Spinal cord (tissue), 10 donors: Measurements from ENCODE around the gene UPK1B. TPM values are rescaled to one million over a fixed set of nuclear protein-coding genes. Genes with fewer than 3 reads are reported as not detected.
A peak's percentile ranks its signal among the peaks of the same experiment; 100 is the strongest.

ENCODE experiments used
- DNase-seq, 6 donors: peaks; one replicate each; pipeline versions ENCODE4 v3.0.0 to v3.0.0-alpha.2; 2013 to 2015; ENCODE audit warnings: low spot score in 6 of 6, low read depth in 4 of 6
- H3K27ac ChIP-seq: one replicate; pipeline ENCODE4 v1.5.1; 2013; ENCODE audit warnings: low read depth, low read length, control low read depth
- H3K27me3 ChIP-seq: one replicate; pipeline ENCODE4 v1.6.1; 2013; ENCODE audit warnings: low read length; ENCODE audit not compliant: control insufficient read depth, insufficient read depth
- H3K36me3 ChIP-seq: one replicate; pipeline ENCODE4 v1.6.1; 2013; ENCODE audit warnings: low read length; ENCODE audit not compliant: control insufficient read depth, insufficient read depth
- H3K4me1 ChIP-seq: one replicate; pipeline ENCODE4 v1.6.1; 2013; ENCODE audit warnings: low read length; ENCODE audit not compliant: control insufficient read depth, insufficient read depth
- H3K4me3 ChIP-seq: one replicate; pipeline ENCODE4 v1.5.1; 2013; ENCODE audit warnings: low read depth, low read length, control low read depth
- H3K9me3 ChIP-seq: one replicate; pipeline ENCODE4 v1.6.1; 2013; ENCODE audit warnings: low read length; ENCODE audit not compliant: control insufficient read depth, insufficient read depth
- WGBS: methylation state at CpG from one replicate; pipeline ENCODE4 v1.1.5; 2013; ENCODE audit warnings: missing lambda C conversion rate; ENCODE audit not compliant: insufficient coverage; 5-methylcytosine and 5-hydroxymethylcytosine counted together
- polyA plus RNA-seq, 2 donors: library from polyadenylated mRNA; unstranded; fragments of 120-200 nt; gene quantifications; one replicate each; pipeline ENCODE4 v1.2.1, GENCODE V29; 2013; ENCODE audit not compliant: insufficient read length in 2 of 2
- total RNA-seq, 2 donors: library from RNA; depleted of rRNA in 1 of 2; stranded (reverse); fragments of 120-200 nt in 1 of 2; fragments of >200 nt in 1 of 2; gene quantifications; one replicate each; pipeline versions ENCODE4 v1.2.3 to v1.2.4, GENCODE V29; 2013 to 2014
- donor health status: healthy.

The UPK1B gene
- total and polyA plus RNA-seq, 4 donors, result 0.36 to 11.7 (median 2.6) TPM

DNA sequence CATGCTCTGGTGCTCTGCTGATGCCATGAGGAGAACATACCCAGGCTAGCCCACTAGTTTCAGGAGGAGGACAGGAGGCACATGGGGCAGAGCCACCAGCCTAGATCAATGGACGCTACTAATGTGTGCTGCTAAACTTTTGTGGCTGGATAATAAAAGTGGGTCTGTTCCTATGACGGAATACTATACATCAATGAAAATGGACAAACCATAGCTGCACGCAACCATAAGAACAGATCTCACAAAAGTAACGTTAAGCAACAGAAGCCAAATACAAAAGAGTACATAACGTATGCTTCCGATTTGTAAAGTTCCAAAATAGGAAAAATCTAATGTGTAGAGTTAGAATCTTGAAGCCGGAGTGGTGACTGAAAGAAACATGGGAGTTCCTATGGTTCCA, 55.8 kb downstream of the UPK1B start:
- no peak for DNase-seq
- no peaks in the 10 kb centered on the region for H3K4me1 ChIP-seq
- H3K4me3 ChIP-seq, result no peak overlapping the region
- H3K36me3 ChIP-seq, result peaks cover 17% of the 10 kb centered on the region
- no peaks in the 10 kb centered on the region for H3K27me3 ChIP-seq
- H3K27ac ChIP-seq, result no peak overlapping the region
- WGBS, result no CpG with 5 or more reads among the region's 7 CpGs
- H3K9me3 ChIP-seq, result no peaks in the 10 kb centered on the region

DNA sequence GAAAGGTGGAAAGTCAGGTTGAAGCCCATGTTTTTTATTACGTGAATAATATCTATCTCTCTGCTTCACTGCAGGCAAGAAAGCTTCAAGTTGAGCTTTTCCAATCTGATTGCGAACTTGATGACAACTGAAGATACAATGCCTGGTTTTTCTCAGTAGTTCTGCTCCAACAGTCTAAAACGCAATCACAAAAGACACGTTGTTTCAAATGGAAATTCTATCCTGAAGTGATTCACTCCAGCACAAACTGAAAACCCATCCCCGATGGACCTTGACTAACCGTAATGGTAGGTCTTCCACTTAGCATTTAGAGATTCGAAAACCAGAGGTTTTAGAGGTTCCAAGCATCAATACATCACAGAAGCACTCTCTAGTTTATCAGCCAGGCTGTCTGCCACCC, 56.7 kb downstream of the UPK1B start:
- 100% methylated on average over 2 of the region's 7 CpGs for WGBS
- Histone ChIP-seq H3K27me3 (no peaks in the 10 kb centered on the region), H3K36me3 (peaks cover 17% of the 10 kb centered on the region), H3K27ac (no peak overlapping the region), H3K4me3 (no peak overlapping the region), H3K4me1 (no peaks in the 10 kb centered on the region), H3K9me3 (no peaks in the 10 kb centered on the region)
- DNase-seq, result no peak

DNA sequence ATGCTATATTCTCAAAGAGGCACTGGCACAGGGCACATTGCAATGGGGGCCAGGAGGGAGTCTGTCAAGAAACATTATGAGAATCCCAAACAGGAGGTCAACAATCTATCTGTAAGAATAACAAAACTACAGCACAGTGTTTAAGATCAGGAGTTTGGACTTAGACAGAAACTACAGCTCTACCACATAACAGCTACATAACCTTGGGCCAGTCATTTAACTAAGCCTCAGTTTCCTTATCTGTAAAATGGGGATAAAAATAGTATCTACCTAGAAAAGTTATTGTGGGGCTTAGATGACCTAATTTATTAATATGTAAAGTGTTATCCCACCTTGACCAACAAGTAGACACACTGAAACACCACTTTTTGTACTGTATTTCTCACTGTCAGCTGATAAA, 57.3 kb downstream of the UPK1B start:
- Histone ChIP-seq H3K27me3 (no peaks in the 10 kb centered on the region), H3K4me1 (no peaks in the 10 kb centered on the region), H3K9me3 (no peaks in the 10 kb centered on the region), H3K4me3 (no peak overlapping the region), H3K27ac (no peak overlapping the region), H3K36me3 (peaks cover 13% of the 10 kb centered on the region)
- DNase-seq, result no peak

DNA sequence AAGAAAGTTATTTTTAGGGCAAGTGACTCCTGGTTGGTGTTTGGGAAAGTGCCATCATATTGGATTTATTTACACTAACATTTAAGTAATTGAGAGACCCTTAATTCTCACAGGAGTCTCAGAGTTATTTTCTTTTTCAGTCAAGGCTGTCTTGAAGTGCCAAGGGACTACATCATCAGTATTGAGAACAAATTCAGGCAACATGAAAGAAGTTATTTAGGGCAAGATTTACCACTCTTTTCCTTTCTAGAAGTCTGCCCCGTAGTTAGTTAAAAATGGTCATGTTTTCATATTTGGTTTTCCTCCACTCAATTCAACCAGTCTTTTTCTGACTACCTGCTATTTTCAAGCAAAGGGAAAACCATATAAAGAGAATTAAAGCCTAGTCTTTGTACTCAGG, 61.2 kb downstream of the UPK1B start:
- Histone ChIP-seq H3K4me3 (no peak overlapping the region), H3K36me3 (peaks cover 7% of the 10 kb centered on the region), H3K4me1 (no peaks in the 10 kb centered on the region), H3K9me3 (no peaks in the 10 kb centered on the region), H3K27ac (no peak overlapping the region), H3K27me3 (no peaks in the 10 kb centered on the region)
- no CpG with 5 or more reads among the region's 1 CpG for WGBS
- DNase-seq, result no peak

DNA sequence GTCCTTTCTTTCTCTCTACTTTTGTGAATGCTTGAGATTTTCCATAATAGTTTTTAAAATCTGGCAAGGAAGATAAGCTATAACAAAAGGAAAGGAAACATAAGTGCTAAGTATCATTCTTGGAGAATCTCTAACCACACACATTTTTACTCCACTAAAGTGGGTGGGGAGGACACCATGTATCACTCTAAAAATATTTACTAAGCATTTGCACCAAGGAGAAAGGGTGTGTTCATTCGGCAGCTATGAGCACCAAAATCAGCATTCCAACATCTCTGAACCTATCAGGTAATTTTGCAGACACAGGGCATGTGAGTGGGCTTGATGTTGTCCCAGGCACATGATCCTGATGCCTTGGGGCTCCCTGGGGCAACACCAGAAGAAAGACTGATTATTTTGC, 61.8 kb downstream of the UPK1B start:
- Histone ChIP-seq H3K27ac (no peak overlapping the region), H3K9me3 (no peaks in the 10 kb centered on the region), H3K4me1 (peaks cover 5% of the 10 kb centered on the region), H3K36me3 (peaks cover 7% of the 10 kb centered on the region), H3K27me3 (no peaks in the 10 kb centered on the region), H3K4me3 (no peak overlapping the region)
- no CpG with 5 or more reads among the region's 1 CpG for WGBS
- no peak for DNase-seq

DNA sequence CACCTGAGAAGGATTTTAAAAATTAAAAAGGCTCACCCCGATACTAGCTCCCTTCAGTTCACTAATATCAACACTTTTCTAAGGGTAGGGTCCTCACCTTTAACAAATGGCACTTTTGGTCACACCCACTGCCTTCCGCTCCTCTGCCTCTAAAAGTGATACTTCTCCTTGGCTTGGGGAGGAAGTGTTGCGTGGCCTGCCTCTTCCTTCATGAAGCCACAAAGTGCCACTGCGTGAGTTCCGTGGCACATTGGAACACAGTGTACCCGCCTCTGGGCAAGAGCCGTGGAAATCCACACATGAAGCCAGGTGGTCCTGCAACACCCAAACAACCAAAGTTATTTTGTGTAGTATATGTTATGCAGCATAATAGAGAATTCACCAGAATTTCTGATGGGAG, 63.4 kb downstream of the UPK1B start:
- peaks cover 7% of the 10 kb centered on the region for H3K36me3 ChIP-seq
- 100% methylated on average over 1 of the region's 7 CpGs for WGBS

DNA sequence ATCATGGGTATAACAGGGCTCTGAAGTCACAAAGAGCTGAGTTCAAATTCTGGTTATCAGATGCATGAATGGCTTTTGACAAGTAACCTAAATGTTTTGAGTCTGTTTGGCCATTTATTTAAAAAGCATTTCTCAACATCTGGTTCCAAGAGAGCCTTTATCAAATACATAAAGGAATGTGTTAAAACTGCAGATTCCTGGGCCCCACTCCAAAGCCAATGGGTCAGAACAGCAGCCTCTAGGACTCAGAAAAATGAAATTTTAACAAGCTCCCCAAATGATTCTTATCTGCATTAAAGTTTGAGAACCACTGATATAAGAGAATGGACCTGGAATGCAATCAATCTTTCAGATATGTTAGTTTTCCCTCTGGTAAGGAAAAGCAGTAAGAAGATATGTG, 63.9 kb downstream of the UPK1B start:
- Histone ChIP-seq H3K36me3 (peaks cover 7% of the 10 kb centered on the region), H3K9me3 (no peaks in the 10 kb centered on the region), H3K4me3 (no peak overlapping the region), H3K4me1 (peaks cover 10% of the 10 kb centered on the region), H3K27ac (no peak overlapping the region), H3K27me3 (no peaks in the 10 kb centered on the region)
- no peak for DNase-seq

More for the DNA sequence above, 63.4 kb downstream of the UPK1B start:
- Histone ChIP-seq H3K4me3 (no peak overlapping the region), H3K27ac (no peak overlapping the region), H3K9me3 (no peaks in the 10 kb centered on the region), H3K27me3 (no peaks in the 10 kb centered on the region), H3K4me1 (peaks cover 10% of the 10 kb centered on the region)
- no peak for DNase-seq

DNA sequence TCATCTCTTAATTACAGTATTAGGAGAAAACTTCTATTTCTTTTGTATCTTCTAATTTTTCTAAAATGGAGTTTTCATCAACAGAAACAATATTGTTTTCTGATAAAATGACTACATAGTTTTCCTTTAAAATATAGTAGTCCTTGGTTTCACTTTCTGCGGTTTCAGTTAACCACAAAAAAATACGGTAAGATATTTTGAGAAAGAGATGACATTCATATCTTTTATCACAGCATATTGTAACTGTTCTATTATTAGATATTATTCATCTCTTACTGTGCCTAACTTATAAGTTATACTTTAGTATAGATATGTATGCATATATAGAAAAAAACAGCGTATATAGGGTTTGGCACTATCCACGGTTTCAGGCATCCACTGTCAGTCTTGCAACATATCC, 65.0 kb downstream of the UPK1B start:
- Histone ChIP-seq H3K4me1 (peaks cover 10% of the 10 kb centered on the region), H3K9me3 (no peaks in the 10 kb centered on the region), H3K36me3 (peaks cover 2% of the 10 kb centered on the region), H3K4me3 (no peak overlapping the region), H3K27me3 (no peaks in the 10 kb centered on the region), H3K27ac (no peak overlapping the region)
- DNase-seq, result no peak
- no CpG with 5 or more reads among the region's 4 CpGs for WGBS

DNA sequence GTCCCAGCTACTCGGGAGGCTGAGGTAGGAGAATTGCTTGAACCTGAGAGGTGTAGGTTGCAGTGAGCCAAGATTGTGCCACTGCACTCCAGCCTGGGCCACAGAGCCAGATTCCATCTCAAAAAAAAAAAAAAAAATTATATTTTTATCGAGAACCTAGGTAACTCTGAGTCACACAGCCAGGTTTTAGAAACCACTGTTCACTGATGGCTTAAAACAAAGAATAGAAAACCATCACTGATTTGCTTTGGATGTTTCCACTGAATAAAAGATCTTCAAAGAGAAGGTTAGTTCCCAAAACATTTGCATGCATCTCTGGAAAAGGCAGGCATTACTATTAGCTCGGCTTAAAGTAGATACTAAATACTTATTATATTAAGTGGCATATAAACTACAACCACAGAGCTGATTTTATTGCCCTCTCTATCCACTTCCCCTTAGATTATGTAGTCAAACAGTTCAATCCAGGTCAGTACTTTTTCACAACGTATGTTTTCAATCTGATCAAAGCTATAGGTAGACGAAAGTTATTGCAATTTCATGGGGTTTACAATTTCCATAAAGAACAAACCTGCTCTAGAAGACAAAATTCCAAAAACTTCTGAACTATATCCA, 65.9 kb downstream of the UPK1B start:
- Histone ChIP-seq H3K4me3 (peak overlapping the region; percentile 61), H3K27me3 (no peaks in the 10 kb centered on the region), H3K27ac (no peak overlapping the region), H3K9me3 (no peaks in the 10 kb centered on the region), H3K4me1 (peaks cover 10% of the 10 kb centered on the region), H3K36me3 (peaks cover 2% of the 10 kb centered on the region)
- no CpG with 5 or more reads among the region's 5 CpGs for WGBS
- peak in 2 of 6 donors; percentile 9 to 15 for DNase-seq

DNA sequence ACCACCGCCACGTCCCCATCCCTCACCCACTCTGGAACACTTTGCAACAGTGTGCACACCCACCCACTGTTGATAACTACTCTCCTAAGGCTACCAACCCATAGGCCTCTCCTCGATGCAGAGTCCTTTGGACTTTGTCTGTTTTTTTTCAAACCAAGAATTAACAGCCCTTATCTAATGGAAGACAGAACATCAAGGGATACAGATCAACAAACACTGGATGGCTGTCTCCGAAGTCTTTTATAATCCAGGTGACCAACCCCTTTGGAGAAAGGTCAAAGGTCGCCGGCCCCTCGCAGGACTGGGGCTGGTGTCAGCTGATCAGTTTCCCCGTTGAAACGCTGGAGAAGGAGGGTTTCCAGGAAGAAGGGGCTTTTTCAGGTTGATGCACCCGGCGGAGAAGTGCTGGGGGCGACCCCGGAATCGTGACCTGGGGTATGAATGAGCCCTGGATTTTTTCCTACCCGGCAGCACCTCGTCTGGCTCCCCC, 66.7 kb downstream of the UPK1B start:
- Histone ChIP-seq H3K4me1 (peaks cover 10% of the 10 kb centered on the region), H3K9me3 (no peaks in the 10 kb centered on the region), H3K4me3 (peak overlapping the region; percentile 61), H3K27ac (peak overlapping the region; percentile 76), H3K27me3 (no peaks in the 10 kb centered on the region), H3K36me3 (peaks cover 2% of the 10 kb centered on the region)
- peak in 4 of 6 donors; percentile 29 to 76 (median 56) for DNase-seq
- 7% methylated on average over 16 of the region's 16 CpGs for WGBS
